Lung (tissue), 12 donors: Measurements from ENCODE around the gene SLC26A1. TPM values are rescaled to one million over a fixed set of nuclear protein-coding genes. Genes with fewer than 3 reads are reported as not detected.

Experiments
- ATAC-seq: fragments of 200-7000 bp; cut with Tn5 transposase; one replicate; pipeline ENCODE4 v1.9.1; 2020; ENCODE audit warnings: moderate number of reproducible peaks; ENCODE audit not compliant: insufficient read depth, low FRiP score
- DNase-seq, 3 donors: peaks; one replicate each; pipeline ENCODE4 v3.0.0-alpha.2; 2013 to 2017
- H3K27ac ChIP-seq, 2 donors: one replicate each; pipeline ENCODE4 v1.5.1; 2013; ENCODE audit warnings: mild to moderate bottlenecking in 2 of 2, moderate library complexity in 2 of 2, control low read depth in 1 of 2, inconsistent platforms in 1 of 2, low read depth in 1 of 2, low read length in 1 of 2
- H3K27me3 ChIP-seq, 3 donors: one replicate each; pipeline ENCODE4 v1.5.1; 2013; ENCODE audit warnings: low read length in 2 of 3; ENCODE audit not compliant: control insufficient read depth in 3 of 3, insufficient read depth in 3 of 3
- H3K36me3 ChIP-seq, 4 donors: one replicate each; pipeline ENCODE4 v1.5.1; 2013; ENCODE audit warnings: low read length in 4 of 4, mild to moderate bottlenecking in 1 of 4, moderate library complexity in 1 of 4; ENCODE audit not compliant: control insufficient read depth in 4 of 4, insufficient read depth in 4 of 4
- H3K4me1 ChIP-seq, 5 donors: one replicate each; pipeline ENCODE4 v1.5.1; 2013; ENCODE audit warnings: low read length in 5 of 5, mild to moderate bottlenecking in 2 of 5, moderate library complexity in 1 of 5; ENCODE audit not compliant: control insufficient read depth in 5 of 5, insufficient read depth in 5 of 5
- H3K4me3 ChIP-seq: one replicate; pipeline ENCODE4 v1.5.1; 2013; ENCODE audit warnings: mild to moderate bottlenecking, control low read depth, moderate library complexity
- H3K9ac ChIP-seq, 2 donors: one replicate each; pipeline ENCODE4 v1.5.1; 2013; ENCODE audit warnings: low read length in 2 of 2, control low read depth in 1 of 2; ENCODE audit not compliant: insufficient read depth in 1 of 2
- H3K9me3 ChIP-seq, 4 donors: one replicate each; pipeline ENCODE4 v1.5.1; 2013; ENCODE audit warnings: low read length in 3 of 4, mild to moderate bottlenecking in 1 of 4, moderate library complexity in 1 of 4; ENCODE audit not compliant: control insufficient read depth in 4 of 4, insufficient read depth in 3 of 4
- CTCF ChIP-seq: IDR thresholded peaks from 2 replicates; pipeline ENCODE4 v1.5.1; 2012; ENCODE audit warnings: mild to moderate bottlenecking; ENCODE audit errors: control extremely low read depth, extremely low read depth
- WGBS, 2 donors: extraction: QIAGEN DNeasy Blood & Tissue Kit; methylation state at CpG; one replicate each; pipeline ENCODE4 v1.1.7; 2013; 5-methylcytosine and 5-hydroxymethylcytosine counted together
- polyA plus RNA-seq, 2 donors: library from polyadenylated mRNA; stranded (reverse); fragments of 200-250 nt; gene quantifications; one replicate each; pipeline ENCODE4 v1.2.1, GENCODE V29; 2013
- total RNA-seq, 2 donors: library from RNA; depleted of rRNA in 1 of 2; stranded (reverse); fragments of >200 nt in 1 of 2; gene quantifications; one replicate each; pipeline ENCODE4 v1.2.1, GENCODE V29; 2014 to 2021
- donor health status: control.
- donor health status: control.
- donor health status: Bipolar disorder and iron deficiency.
- donor health status: healthy.
- donor health status: DM: yes; HTN: yes; CAD: no.

Gene SLC26A1
- total and polyA plus RNA-seq, 4 donors, result 0.20 to 0.83 (median 0.50) TPM

GRCh38 chr4:1014291-1015167 is 21.3 kb upstream of the SLC26A1 start:
- Histone ChIP-seq H3K9me3 (no peaks in the 10 kb centered on the region), H3K27me3 (peaks cover 0 to 3% (median 0%) of the 10 kb centered on the region in 3 donors), H3K4me1 (peaks cover 0 to 21% (median 14%) of the 10 kb centered on the region in 5 donors), H3K27ac (no peak overlapping the region), H3K4me3 (no peak overlapping the region), H3K9ac (no peak overlapping the region), H3K36me3 (peaks cover 0 to 2% (median 0%) of the 10 kb centered on the region in 4 donors)
- 90 to 91% methylated on average over 29 to 36 of the region's 36 CpGs for WGBS, 2 donors
- DNase-seq (no peak), ATAC-seq (no peak)
- no peak for TF ChIP-seq CTCF

GRCh38 chr4:1013225-1014073 is 20.2 kb upstream of the SLC26A1 start:
- ATAC-seq, result no peak
- 97 to 98% methylated on average over 31 to 43 of the region's 43 CpGs for WGBS, 2 donors

GRCh38 chr4:1012034-1012739 is 19.0 kb upstream of the SLC26A1 start:
- DNase-seq (peak; percentile 48 to 60 (median 53)), ATAC-seq (no peak)
- no peak overlapping the region for H3K9ac ChIP-seq

More at GRCh38 chr4:1013225-1014073, 20.2 kb upstream of the SLC26A1 start:
- Histone ChIP-seq H3K27ac (no peak overlapping the region), H3K36me3 (peaks cover 0 to 2% (median 0%) of the 10 kb centered on the region in 4 donors), H3K9me3 (no peaks in the 10 kb centered on the region), H3K4me1 (peaks cover 0 to 23% (median 7%) of the 10 kb centered on the region in 5 donors), H3K27me3 (peaks cover 0 to 11% (median 4%) of the 10 kb centered on the region in 3 donors), H3K4me3 (no peak overlapping the region), H3K9ac (no peak overlapping the region)
- no peak for TF ChIP-seq CTCF
- no peak for DNase-seq

More at GRCh38 chr4:1012034-1012739, 19.0 kb upstream of the SLC26A1 start:
- Histone ChIP-seq H3K4me3 (peak overlapping the region; percentile 24), H3K27me3 (peaks cover 0 to 23% (median 13%) of the 10 kb centered on the region in 3 donors), H3K4me1 (peaks cover 0 to 23% (median 4%) of the 10 kb centered on the region in 5 donors), H3K9me3 (no peaks in the 10 kb centered on the region), H3K36me3 (peaks cover 0 to 2% (median 0%) of the 10 kb centered on the region in 4 donors), H3K27ac (no peak overlapping the region)
- no peak for TF ChIP-seq CTCF
- WGBS, 2 donors, result 2% methylated on average over 56 to 69 of the region's 69 CpGs
